Central memory CD4-positive, alpha-beta T cell (primary cell): ENCODE measurements around the gene SPRR2G.
"Not testable (repeated sequence)": the region's sequence is repeated elsewhere in the genome, so short reads cannot be mapped to it uniquely, and the experiment has no call there.

ENCODE experiments used
- DNase-seq: peaks from one replicate; pipeline ENCODE4 v3.0.0; 2022

Gene SPRR2G

DNA sequence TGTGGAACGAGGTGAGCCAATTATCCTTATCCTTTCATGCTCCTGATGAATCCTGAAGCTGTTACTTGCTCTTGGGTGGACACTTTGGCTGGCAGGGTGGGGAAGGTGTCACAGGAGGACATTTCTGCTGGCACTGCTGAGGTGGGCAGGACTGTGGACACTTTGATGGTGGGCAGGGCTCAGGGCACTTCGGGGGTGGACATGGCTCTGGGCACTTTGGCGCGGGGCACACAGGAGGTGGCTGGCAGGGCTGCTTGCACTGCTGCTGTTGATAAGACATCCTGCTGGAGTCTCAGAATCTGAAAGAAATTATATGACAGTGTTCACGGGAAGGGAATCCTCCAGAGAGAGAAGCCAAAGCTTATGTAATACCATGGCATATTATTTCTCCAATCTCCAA lies 38.2 kb downstream of the SPRR2G start:
- DNase-seq, result not testable (repeated sequence)

DNA sequence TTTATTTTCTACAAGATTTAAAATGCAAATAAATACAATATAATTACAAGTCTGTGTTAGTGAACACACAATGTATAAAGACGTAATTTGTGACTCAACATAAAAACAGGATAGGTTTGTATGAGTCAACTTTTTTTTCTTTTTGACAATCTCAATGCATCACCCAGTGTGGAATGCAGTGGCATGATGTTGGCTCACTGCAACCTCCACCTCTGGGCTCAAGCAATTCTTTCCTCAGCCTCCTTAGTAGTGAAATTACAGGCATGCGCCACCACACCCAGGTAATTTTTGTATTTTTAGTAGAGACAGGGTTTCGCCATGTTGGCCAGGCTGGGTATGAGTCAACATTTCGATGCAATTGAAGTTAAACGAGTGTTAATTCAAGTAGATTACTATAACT lies 50.4 kb downstream of the SPRR2G start:
- DNase-seq, result no peak
